HCT116 (cell line): Measurements from ENCODE around the gene PDLIM7. TPM values are rescaled to one million over a fixed set of nuclear protein-coding genes. Genes with fewer than 3 reads are reported as not detected.

Source experiments
- ATAC-seq: fragments of 200-7000 bp; cut with Tn5 transposase; 2 replicates; pipeline ENCODE4 v1.9.1; 2020; ENCODE audit warnings: mild to moderate bottlenecking, moderate library complexity
- BruUV-seq: library from RNA; stranded (reverse); fragments of 400-500 nt; replicated peaks from 2 replicates; lab custom pipeline; 2021; lab: Mats Ljungman, UMichigan
- CTCF ChIA-PET: fragments of 300-600 bp; sonication (Branson Sonifier 250); formaldehyde crosslinking; loops from one replicate; lab custom pipeline; 2021; ENCODE audit warnings: antibody characterized with exemption; lab: Charles Lee
- POLR2A ChIA-PET: fragments of 300-600, 350-600 bp; sonication (Branson Sonifier 250); formaldehyde crosslinking; loops from one replicate; lab custom pipeline; 2021; ENCODE audit warnings: antibody characterized with exemption; lab: Charles Lee
- RAD21 ChIA-PET, 2 experiments: fragments of 300-600 bp; sonication (Branson Sonifier 250); formaldehyde crosslinking; loops; one replicate each; lab custom pipeline; 2023; ENCODE audit warnings: low total read pairs in 2 of 2; ENCODE audit not compliant: uncharacterized antibody in 2 of 2, unreplicated experiment in 2 of 2, low non-redundant PET in 1 of 2; lab: Charles Lee
- DNase-seq: peaks from one replicate; pipeline ENCODE4 v3.0.0-alpha.2; 2010; ENCODE audit warnings: low read depth, low spot score
- H2AFZ ChIP-seq: fragments of 200-600 bp; shearing (Covaris generic), sonication (generic); 2 replicates; pipeline ENCODE4 v1.6.1; 2017; ENCODE audit warnings: low read depth, mixed run types, mixed read lengths, antibody characterized with exemption, low read length; ENCODE audit not compliant: poor library complexity, severe bottlenecking
- H3K27ac ChIP-seq: 2 replicates; pipeline ENCODE4 v1.5.1; 2012; ENCODE audit warnings: low read depth, low read length
- H3K27me3 ChIP-seq: fragments of 200-600 bp; sonication (generic); 2 replicates; pipeline ENCODE4 v1.6.1; 2016; ENCODE audit warnings: mixed run types, low read length, mixed read lengths; ENCODE audit not compliant: insufficient read depth
- H3K36me3 ChIP-seq, 2 experiments: fragments of 200-500 bp in 1 of 2; fragments of 200-600 bp in 1 of 2; sonication (Bioruptor generic) in 1 of 2; sonication (generic) in 1 of 2; 2 replicates each; pipeline versions ENCODE4 v1.5.1 to v1.6.1; 2014 to 2016; ENCODE audit warnings: low read length in 2 of 2, inconsistent platforms in 1 of 2, mixed read lengths in 1 of 2, mixed run types in 1 of 2; ENCODE audit not compliant: insufficient read depth in 2 of 2, control insufficient read depth in 1 of 2
- H3K4me1 ChIP-seq, 2 experiments: fragments of 200-600 bp in 1 of 2; sonication (generic) in 1 of 2; 2 replicates each; pipeline versions ENCODE4 v1.5.1 to v1.6.1; 2012 to 2017; ENCODE audit warnings: low read length in 2 of 2, inconsistent platforms in 1 of 2, mild to moderate bottlenecking in 1 of 2, mixed read lengths in 1 of 2, mixed run types in 1 of 2, moderate library complexity in 1 of 2; ENCODE audit not compliant: insufficient read depth in 2 of 2, control insufficient read depth in 1 of 2
- H3K4me2 ChIP-seq: fragments of 200-600 bp; sonication (generic); 2 replicates; pipeline ENCODE4 v1.6.1; 2017; ENCODE audit warnings: mixed run types, low read length, mixed read lengths
- H3K4me3 ChIP-seq, 2 experiments: fragments of 200-600 bp in 1 of 2; sonication (generic) in 1 of 2; replicated peaks in 1 of 2; 2 replicates each; pipeline ENCODE4 v1.5.1; 2011 to 2016; ENCODE audit warnings: low read length in 2 of 2, control low read depth in 1 of 2, low read depth in 1 of 2, mild to moderate bottlenecking in 1 of 2, mixed read lengths in 1 of 2, mixed run types in 1 of 2
- H3K79me2 ChIP-seq: fragments of 200-600 bp; sonication (generic); 2 replicates; pipeline ENCODE4 v1.6.1; 2017; ENCODE audit warnings: mild to moderate bottlenecking, mixed run types, low read length, moderate library complexity, mixed read lengths; ENCODE audit not compliant: insufficient read depth
- H3K9ac ChIP-seq: fragments of 200-600 bp; sonication (generic); 2 replicates; pipeline ENCODE4 v1.6.1; 2016; ENCODE audit warnings: low read length, mixed read lengths
- H3K9me2 ChIP-seq: fragments of 200-600 bp; sonication (generic), shearing (Covaris generic); 2 replicates; pipeline ENCODE4 v1.6.1; 2017; ENCODE audit warnings: mixed run types, mild to moderate bottlenecking, moderate library complexity; ENCODE audit not compliant: insufficient read depth
- H3K9me3 ChIP-seq, 2 experiments: fragments of 200-500 bp in 1 of 2; fragments of 200-600 bp in 1 of 2; sonication (Bioruptor generic) in 1 of 2; sonication (generic) in 1 of 2; 2 replicates each; pipeline ENCODE4 v1.6.1; 2014 to 2017; ENCODE audit warnings: low read length in 2 of 2, mixed read lengths in 2 of 2, inconsistent platforms in 1 of 2, low read depth in 1 of 2, mild to moderate bottlenecking in 1 of 2, mixed run types in 1 of 2, moderate library complexity in 1 of 2; ENCODE audit not compliant: control insufficient read depth in 1 of 2, insufficient read depth in 1 of 2
- H4K20me1 ChIP-seq: fragments of 200-600 bp; sonication (generic), shearing (Covaris generic); 2 replicates; pipeline ENCODE4 v1.6.1; 2017; ENCODE audit warnings: mixed run types, mild to moderate bottlenecking, moderate library complexity; ENCODE audit not compliant: insufficient read depth
- EGR1 ChIP-seq: IDR thresholded peaks from 2 replicates; pipeline ENCODE4 v1.6.1; 2012; ENCODE audit warnings: low read depth
- YY1 ChIP-seq: IDR thresholded peaks from 2 replicates; pipeline ENCODE4 v1.6.1; 2011; ENCODE audit warnings: low read length, low read depth, moderate library complexity, mild to moderate bottlenecking; ENCODE audit not compliant: insufficient replicate concordance; ENCODE audit errors: extremely low read depth
- intact Hi-C: fragments of 100-400 bp; cut with micrococcal nuclease; formaldehyde crosslinking; loops from 2 replicates; pipeline ENCODE4 v1.10.0; 2022
- total RNA-seq: library from RNA; stranded (reverse); gene quantifications from one replicate; pipeline ENCODE4 v1.2.1, GENCODE V29; 2021; ENCODE audit not compliant: unreplicated experiment
- TF ChIP-seq, protein P1 (sequence below): IDR thresholded peaks from 2 replicates; pipeline ENCODE4 v1.6.1; 2011; ENCODE audit warnings: mild to moderate bottlenecking, low read length, moderate library complexity; ENCODE audit not compliant: insufficient replicate concordance; ENCODE audit errors: extremely low read depth

Gene PDLIM7
- total RNA-seq, 1 experiment from 2014 or later, result 153 TPM

DNA sequence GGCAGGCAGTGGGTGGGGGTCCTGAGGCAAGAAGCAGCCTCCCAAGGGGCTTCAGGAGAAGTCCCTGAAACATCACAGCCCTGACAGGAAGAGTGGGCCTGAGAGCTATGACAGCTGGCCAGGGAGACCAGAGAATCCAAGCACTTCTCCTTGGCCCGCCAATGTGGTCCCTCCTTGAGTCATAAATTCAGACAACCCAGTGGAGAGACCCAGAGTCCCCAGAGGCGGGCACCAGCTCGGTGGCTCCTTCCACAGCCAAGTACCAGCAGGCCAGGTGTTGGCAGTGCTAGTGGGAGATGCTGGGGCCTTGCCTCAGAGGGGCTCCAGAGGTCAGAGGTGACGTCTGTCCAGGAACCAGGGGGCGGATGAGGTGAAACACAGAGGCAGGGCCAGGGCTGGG lies 13.8 kb upstream of the PDLIM7 start (continued):
- TF ChIP-seq, protein P1, sequence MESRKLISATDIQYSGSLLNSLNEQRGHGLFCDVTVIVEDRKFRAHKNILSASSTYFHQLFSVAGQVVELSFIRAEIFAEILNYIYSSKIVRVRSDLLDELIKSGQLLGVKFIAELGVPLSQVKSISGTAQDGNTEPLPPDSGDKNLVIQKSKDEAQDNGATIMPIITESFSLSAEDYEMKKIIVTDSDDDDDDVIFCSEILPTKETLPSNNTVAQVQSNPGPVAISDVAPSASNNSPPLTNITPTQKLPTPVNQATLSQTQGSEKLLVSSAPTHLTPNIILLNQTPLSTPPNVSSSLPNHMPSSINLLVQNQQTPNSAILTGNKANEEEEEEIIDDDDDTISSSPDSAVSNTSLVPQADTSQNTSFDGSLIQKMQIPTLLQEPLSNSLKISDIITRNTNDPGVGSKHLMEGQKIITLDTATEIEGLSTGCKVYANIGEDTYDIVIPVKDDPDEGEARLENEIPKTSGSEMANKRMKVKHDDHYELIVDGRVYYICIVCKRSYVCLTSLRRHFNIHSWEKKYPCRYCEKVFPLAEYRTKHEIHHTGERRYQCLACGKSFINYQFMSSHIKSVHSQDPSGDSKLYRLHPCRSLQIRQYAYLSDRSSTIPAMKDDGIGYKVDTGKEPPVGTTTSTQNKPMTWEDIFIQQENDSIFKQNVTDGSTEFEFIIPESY, result no peak

DNA sequence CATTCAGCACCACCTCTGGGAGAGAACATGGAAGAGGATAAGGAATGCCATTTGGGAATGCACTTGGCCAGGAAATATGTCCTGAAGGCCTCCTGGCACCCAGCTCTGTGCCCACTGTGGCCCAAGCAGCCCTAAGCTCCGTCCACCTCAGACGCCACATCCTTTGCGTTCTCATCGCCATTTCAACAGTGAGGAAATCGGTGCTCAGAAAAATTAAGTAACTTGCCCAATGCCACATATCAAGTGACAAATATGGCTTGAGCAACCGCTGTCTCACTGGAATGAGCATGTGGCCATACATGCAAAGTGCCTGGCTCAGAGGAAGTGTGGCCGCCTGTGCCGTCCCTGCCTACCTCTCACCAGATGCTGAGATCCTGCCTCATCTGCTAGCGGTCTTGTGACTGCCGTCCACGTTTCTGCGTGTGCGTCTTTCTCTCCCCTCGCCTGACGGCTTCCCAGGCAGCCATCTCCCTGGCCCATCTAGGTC lies 13.2 kb upstream of the PDLIM7 start:
- CTCF ChIA-PET, result no interaction called here
- no TSS peak for BruUV-seq

More for the DNA sequence above, 13.2 kb upstream of the PDLIM7 start:
- no peaks in the 10 kb centered on the region for H3K9me2 ChIP-seq
- TF ChIP-seq, protein P1, result no peak
- no peak for TF ChIP-seq EGR1
- no peak for TF ChIP-seq YY1
- TF ChIP-seq, all 23 proteins: peak for 0
- Histone ChIP-seq H3K27me3 (no peaks in the 10 kb centered on the region), H3K4me3 (no peak overlapping the region), H3K9me3 (no peaks in the 10 kb centered on the region), H3K27ac (no peak overlapping the region), H2AFZ (no peak overlapping the region), H3K79me2 (peaks cover 14% of the 10 kb centered on the region), H3K4me1 (peaks cover under 1 to 7% of the 10 kb centered on the region in 2 experiments; a peak in 3 of 4 replicates), H3K9ac (no peak overlapping the region), H4K20me1 (no peaks in the 10 kb centered on the region), H3K36me3 (peaks cover 27 to 50% of the 10 kb centered on the region in 2 experiments; a peak in 3 of 4 replicates), H3K4me2 (no peak overlapping the region)
- no peak for ATAC-seq
- intact Hi-C loops, result no loop called here
- POLR2A ChIA-PET, result no interaction called here
- RAD21 ChIA-PET, result no interaction called here
- DNase-seq, result no peak
